GM20000 (cell line): ENCODE measurements around the gene CDC42EP3.
A peak's percentile ranks its signal among the peaks of the same experiment; 100 is the strongest.

Experiments
- DNase-seq: peaks from one replicate; pipeline ENCODE4 v3.0.0; 2012; ENCODE audit warnings: low spot score
- TF ChIP-seq, protein P1 (sequence below): IDR thresholded peaks from 2 replicates; pipeline ENCODE4 v1.5.1; 2012; ENCODE audit warnings: mild to moderate bottlenecking, control low read depth; ENCODE audit errors: extremely low read depth, missing control alignments

CDC42EP3 gene

DNA sequence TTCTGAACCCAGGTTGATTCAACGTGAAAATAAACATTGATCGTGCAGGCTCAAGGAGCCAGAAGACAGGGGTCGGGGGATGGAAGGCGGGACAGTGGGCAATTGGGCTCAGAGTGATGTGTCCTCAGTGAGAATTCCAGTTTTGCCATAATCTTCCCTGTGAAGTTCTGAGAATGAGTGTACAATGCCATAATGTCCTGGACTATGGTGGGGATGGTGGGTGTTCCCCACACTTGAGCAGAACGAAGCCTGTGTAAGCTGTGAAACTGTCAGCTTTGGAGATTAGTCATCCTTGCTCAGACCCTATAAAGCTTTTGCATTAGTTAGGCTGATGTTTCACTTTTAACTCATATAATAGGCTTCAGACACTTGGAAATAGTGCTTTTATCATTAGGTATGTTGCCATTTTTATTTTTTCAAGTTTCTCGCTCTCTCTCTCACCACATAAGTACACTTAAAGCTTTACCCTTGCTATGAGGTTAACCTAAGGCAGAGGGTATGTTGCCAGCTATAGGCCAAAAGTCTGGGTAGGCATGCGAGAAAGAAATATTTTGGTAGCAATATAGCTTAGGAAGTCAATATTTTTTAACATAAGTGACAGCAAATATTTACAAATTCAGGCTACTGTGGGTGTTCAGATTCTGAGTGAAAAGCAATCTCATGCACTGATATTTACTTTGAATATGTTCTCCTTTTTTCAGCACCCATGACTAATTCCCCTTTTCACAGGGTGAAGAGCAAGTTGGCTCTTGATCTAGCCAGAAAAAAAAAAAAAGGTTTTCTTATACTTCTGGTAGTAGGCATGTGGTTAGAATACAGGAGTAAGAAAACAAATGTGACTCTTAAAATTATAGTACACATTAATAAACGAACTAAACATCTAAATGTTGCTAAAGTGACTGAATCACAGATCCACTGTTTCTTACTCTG lies 47.2 kb downstream of the CDC42EP3 start:
- peak; percentile 71 for DNase-seq
- TF ChIP-seq, protein P1, sequence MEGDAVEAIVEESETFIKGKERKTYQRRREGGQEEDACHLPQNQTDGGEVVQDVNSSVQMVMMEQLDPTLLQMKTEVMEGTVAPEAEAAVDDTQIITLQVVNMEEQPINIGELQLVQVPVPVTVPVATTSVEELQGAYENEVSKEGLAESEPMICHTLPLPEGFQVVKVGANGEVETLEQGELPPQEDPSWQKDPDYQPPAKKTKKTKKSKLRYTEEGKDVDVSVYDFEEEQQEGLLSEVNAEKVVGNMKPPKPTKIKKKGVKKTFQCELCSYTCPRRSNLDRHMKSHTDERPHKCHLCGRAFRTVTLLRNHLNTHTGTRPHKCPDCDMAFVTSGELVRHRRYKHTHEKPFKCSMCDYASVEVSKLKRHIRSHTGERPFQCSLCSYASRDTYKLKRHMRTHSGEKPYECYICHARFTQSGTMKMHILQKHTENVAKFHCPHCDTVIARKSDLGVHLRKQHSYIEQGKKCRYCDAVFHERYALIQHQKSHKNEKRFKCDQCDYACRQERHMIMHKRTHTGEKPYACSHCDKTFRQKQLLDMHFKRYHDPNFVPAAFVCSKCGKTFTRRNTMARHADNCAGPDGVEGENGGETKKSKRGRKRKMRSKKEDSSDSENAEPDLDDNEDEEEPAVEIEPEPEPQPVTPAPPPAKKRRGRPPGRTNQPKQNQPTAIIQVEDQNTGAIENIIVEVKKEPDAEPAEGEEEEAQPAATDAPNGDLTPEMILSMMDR, result no peak

DNA sequence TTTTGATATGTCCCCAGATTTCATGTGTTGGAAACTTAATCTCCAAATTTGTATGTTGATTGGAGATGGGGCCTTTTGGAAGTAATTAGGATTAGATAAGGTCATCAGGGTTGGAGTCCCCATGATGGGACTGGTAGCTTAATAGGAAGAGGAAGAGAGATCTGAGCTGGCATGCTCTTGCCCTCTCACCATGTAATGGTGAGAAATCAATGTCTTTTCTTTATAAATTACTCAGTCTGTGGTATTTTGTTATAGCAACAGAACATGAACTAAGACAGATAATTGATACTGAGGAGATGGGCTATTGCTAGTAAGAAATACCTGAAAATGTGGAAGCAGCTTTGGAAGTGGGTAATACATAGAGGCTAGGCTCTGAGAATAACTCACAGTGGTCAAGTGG lies 48.0 kb downstream of the CDC42EP3 start:
- no peak for DNase-seq
- TF ChIP-seq, protein P1, result no peak

DNA sequence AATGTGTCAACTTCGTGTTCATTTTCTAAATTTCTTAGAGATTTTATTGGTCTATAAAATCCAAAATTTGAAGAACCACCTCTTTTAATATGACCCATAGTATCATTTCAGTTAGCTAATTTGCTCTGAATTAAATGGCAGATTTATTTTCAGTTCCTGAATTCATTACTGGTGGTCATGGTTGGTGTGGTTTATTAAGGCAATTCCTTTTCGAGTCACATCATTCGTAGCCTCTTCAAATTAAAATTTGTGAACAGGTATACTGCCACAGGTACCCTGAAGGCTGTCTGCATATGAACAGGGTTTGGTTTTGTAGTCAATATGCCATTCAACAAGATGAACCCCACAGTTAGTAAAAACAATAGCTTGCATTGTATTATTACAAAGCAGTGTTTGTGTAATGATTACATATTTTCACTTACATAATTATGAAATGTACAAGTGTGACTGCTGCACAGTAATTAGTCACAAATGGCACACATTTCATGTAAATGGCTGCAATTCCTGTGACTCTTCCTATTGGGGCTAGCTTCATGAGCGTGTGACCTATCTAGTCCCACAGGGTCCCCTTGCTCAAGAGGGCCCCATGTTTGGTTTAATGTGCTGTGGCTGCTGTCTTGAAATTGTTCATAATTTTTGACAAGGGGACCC lies 48.9 kb downstream of the CDC42EP3 start:
- TF ChIP-seq, protein P1, result no peak
- no peak for DNase-seq

DNA sequence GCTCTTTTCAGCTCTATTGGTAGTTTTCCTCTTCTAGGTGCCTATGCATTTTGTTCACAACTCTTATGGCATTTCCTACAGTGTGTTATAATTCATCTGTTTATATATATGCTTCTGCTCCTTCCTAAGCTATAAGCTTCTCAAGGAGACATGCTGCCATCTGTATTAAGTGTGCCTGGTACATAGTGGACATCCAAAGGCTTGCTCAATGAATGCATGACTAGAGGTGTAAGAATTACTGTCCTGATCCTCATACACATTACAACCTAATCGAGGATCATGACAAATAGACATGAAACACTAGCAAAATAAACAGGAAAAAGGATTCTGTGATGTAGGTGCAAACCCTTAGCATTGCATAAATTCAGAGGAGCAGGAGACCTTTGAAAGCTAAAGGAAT lies 50.2 kb downstream of the CDC42EP3 start:
- DNase-seq, result no peak
- TF ChIP-seq, protein P1, result no peak

DNA sequence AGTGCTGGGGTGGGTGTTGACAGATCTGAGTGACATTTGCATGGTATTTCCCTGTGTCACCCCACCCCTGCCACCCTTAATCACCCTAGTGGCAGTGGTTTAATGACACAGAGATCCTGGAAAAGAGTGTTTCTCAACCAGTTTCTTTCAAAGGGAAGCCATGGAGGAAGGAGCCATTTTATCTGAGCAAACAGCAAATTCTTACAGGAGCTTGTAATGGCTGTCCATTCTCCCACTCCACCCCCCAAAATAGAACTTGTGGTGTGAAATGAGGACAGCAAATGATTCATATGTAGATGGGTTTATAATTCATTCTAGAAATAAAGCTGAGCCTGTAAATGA lies 51.5 kb downstream of the CDC42EP3 start:
- no peak for DNase-seq
- TF ChIP-seq, protein P1, result no peak

DNA sequence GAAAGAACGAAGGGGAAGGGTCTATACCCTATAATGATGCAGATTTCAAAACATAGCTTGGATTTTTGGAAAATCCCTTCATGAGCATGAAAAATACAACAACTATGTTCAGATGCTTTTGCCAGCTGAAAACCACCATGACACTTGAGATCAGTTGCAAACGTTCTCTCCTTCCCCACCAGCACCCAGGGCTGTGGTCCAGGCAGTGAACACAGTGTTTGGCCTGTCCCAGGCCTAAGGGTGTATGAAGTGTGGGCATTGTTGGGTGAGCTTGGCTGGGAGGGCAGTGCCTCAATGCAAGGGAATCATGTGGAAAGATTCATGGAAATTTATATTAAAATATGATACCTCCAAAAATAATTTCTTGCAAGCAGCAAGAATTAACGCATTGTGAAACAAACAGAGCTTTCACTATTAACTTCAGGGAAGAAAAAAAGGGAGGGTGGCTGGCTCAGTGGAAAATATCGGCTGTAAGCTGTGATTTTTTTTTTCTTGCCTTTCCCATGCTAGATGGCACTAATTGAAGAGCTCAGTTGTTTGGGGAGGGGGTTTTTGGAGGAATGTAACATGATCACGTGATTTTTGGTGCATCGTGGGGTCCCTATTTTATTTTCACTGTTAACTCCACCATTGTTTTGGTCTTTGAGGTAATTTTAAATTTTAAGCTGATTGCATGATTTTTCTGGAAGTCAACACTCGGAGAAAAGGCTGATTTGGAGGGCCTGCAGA lies 52.0 kb downstream of the CDC42EP3 start:
- TF ChIP-seq, protein P1, result no peak
- DNase-seq, result no peak

DNA sequence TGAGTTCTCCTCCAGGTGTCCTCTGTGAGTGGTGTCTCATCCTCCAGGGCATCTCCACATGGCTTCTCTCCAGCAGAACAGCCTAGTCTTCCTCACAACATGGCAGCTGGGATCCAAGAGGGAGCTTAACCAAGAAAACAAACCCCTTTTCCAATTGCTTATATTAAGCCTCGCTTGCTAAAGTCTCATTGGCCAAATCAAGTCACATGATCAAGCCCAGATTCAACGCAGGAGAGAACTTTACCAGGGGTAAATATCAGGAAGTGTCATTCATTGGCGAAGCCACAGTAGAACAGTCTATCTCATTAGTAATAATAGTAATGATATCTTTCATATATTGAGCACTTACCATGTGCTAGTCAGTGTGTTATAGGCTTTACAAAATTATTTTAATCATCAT lies 53.1 kb downstream of the CDC42EP3 start:
- no peak for DNase-seq
- TF ChIP-seq, protein P1, result no peak
